Superior temporal gyrus (tissue), 1 donor: ENCODE results near the gene DGKI.

ENCODE experiments used
- DNase-seq: peaks from one replicate; pipeline ENCODE4 v3.0.0-alpha.2; 2016; ENCODE audit errors: extremely low spot score

The DGKI gene

GRCh38 chr7:137354961-137355360 lies 491.8 kb downstream of the DGKI start:
- peak; percentile 10 for DNase-seq

GRCh38 chr7:137354396-137354795 lies 492.4 kb downstream of the DGKI start:
- peak; percentile 16 for DNase-seq

- DNase-seq: no peak
Observed at GRCh38 chr7:137351941-137352340, 494.8 kb downstream of the DGKI start.

GRCh38 chr7:137345799-137346449 lies 500.9 kb downstream of the DGKI start:
- no peak for DNase-seq

GRCh38 chr7:137343281-137343841 lies 503.4 kb downstream of the DGKI start, which contains the start of gene PTN:
Gene PTN (minus strand): TSS chr7:137343733. CDS start chr7:137254973, 88,760 bp downstream.
- DNase-seq: peak; percentile 69

GRCh38 chr7:137342828-137343261 lies 503.9 kb downstream of the DGKI start:
- DNase-seq: peak; percentile 25

- peak; percentile 53 for DNase-seq
Observed at GRCh38 chr7:137342265-137342664, 504.5 kb downstream of the DGKI start.

GRCh38 chr7:137337902-137338301 lies 508.9 kb downstream of the DGKI start:
- peak; percentile 44 for DNase-seq

GRCh38 chr7:137335814-137336213 lies 511.0 kb downstream of the DGKI start:
- DNase-seq: no peak

GRCh38 chr7:137331378-137331777 lies 515.4 kb downstream of the DGKI start:
- DNase-seq: no peak
